Fibroblast of villous mesenchyme (primary cell): ENCODE data around the gene LIMS1. TPM values are rescaled to one million over a fixed set of nuclear protein-coding genes. Genes with fewer than 3 reads are reported as not detected.

ENCODE experiments used
- DNase-seq: peaks from one replicate; pipeline ENCODE4 v3.0.0-alpha.2; 2010; ENCODE audit warnings: low read depth
- H3K4me3 ChIP-seq: 2 replicates; pipeline ENCODE4 v1.5.1; 2011; ENCODE audit warnings: low read depth, mild to moderate bottlenecking, low read length
- total RNA-seq: library from RNA; depleted of rRNA; stranded (reverse); fragments of >200 nt; gene quantifications from 2 replicates; pipeline ENCODE4 v1.2.3, GENCODE V29; 2012
- TF ChIP-seq, protein P1 (sequence below): IDR thresholded peaks from 2 replicates; pipeline ENCODE4 v1.5.1; 2012; ENCODE audit warnings: low read depth, mild to moderate bottlenecking, low read length; ENCODE audit not compliant: insufficient read depth

Gene LIMS1
- total RNA-seq, 1 donor: 152 TPM

DNA sequence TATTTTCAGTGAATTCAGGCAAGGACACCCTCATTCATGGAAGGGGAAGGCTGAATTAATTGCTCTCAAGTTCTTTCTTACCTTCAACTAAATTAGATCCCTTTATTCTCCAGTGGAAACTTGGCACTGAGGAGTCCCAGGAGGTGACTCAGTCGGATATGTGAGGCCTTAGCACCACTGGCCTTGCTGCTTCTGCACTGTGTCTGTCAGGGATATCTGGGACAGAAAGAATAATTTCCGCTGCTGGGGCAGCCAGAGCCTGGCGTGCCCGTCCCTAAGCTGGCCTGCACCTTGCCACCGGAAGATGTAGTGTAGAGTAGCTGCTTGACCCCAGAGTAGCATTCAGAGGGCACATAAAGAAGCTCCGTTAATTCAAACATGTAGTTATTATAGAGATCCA lies 53.4 kb downstream of the LIMS1 start:
- DNase-seq: peak; percentile 78
- TF ChIP-seq, protein P1, sequence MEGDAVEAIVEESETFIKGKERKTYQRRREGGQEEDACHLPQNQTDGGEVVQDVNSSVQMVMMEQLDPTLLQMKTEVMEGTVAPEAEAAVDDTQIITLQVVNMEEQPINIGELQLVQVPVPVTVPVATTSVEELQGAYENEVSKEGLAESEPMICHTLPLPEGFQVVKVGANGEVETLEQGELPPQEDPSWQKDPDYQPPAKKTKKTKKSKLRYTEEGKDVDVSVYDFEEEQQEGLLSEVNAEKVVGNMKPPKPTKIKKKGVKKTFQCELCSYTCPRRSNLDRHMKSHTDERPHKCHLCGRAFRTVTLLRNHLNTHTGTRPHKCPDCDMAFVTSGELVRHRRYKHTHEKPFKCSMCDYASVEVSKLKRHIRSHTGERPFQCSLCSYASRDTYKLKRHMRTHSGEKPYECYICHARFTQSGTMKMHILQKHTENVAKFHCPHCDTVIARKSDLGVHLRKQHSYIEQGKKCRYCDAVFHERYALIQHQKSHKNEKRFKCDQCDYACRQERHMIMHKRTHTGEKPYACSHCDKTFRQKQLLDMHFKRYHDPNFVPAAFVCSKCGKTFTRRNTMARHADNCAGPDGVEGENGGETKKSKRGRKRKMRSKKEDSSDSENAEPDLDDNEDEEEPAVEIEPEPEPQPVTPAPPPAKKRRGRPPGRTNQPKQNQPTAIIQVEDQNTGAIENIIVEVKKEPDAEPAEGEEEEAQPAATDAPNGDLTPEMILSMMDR: no peak
- no peak overlapping the region for H3K4me3 ChIP-seq

DNA sequence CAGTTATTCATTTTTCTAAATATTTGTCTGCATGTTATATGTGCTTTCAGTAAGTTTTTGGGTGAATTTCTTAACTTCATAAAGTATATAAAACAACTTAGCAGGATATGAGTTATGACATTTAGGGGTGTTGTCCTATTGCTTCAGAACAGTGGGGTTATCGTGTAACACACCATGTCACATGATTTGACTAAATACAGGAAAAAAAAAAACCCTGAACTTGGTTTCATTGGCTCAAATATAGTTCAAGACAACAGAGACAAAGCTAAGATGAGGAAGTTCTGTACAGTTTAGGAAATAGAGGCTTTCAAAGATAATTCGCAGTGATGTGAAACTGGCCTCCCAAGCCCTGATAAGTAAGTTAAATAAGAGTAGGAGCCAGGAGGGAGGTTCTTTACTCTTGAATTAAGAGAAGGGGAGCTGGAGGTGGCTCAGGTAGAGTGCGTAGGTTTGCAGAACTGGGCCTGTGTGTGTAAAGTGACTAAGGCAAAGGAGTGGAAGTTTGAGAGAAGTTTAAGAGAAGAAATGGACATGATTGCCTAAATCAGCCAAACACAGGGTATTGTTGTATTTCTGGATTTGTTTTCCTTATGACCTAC lies 53.9 kb downstream of the LIMS1 start:
- H3K4me3 ChIP-seq: no peak overlapping the region
- TF ChIP-seq, protein P1: no peak
- peak; percentile 58 for DNase-seq

DNA sequence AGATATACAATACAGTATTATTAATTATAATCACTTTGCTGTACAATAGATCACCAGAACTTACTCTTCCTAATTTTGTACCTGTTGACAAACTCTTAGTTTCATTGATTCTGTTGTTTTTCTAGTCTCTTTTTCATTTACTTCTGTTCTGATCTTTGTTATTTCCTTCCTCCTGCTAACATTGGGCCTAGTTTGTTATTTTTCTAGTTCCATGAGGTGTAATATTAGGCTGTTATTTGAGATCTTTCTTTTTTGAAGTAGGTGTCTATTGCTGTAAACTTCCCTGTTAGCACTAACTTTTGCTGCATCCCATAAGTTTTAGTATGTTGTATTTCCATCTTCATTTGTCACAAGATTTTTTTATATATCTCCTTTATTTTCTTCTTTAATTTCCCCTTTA lies 55.1 kb downstream of the LIMS1 start:
- TF ChIP-seq, protein P1: no peak
- no peak overlapping the region for H3K4me3 ChIP-seq

DNA sequence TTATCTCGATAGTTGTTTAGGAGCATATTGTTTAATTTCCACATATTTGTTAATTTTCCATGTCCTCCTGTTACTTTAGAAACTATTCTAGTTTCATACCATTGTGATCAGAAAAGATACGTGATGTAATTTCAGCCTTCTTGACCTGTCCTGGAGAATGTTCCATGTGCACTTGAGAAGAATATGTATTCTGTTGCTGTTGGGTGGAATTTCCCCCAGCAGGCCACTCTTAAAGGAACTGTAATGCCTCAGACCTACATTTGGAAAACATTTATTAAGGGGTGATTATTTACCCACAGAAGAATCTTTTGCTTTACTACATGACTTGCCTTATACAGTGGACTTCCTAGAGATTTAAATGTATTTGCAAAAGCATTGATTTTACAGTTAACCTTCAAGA lies 55.5 kb downstream of the LIMS1 start:
- TF ChIP-seq, protein P1: no peak

More for the DNA sequence above, 55.1 kb downstream of the LIMS1 start:
- no peak for DNase-seq

DNA sequence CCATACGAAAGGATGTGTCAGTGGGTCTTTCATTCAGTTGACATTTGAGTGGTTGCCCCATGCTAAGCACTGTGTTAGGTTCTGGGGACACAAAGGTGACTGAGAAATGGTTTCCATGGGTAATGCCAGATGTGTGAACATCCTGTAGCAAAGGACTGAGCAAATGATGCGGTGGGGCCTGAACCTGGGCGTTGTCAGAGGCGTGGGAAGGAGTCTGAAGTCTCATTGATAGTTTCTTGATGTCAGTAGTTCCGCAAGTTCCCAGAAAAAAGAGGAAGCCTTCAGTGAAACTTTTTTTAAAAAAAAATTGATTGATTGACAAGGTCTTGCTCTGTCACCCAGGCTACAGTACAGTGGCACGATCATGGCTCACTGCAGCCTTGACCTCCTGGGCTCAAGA lies 56.9 kb downstream of the LIMS1 start:
- TF ChIP-seq, protein P1: no peak
- no peak for DNase-seq
- no peak overlapping the region for H3K4me3 ChIP-seq

More for the DNA sequence above, 55.5 kb downstream of the LIMS1 start:
- DNase-seq: no peak
- H3K4me3 ChIP-seq: no peak overlapping the region

DNA sequence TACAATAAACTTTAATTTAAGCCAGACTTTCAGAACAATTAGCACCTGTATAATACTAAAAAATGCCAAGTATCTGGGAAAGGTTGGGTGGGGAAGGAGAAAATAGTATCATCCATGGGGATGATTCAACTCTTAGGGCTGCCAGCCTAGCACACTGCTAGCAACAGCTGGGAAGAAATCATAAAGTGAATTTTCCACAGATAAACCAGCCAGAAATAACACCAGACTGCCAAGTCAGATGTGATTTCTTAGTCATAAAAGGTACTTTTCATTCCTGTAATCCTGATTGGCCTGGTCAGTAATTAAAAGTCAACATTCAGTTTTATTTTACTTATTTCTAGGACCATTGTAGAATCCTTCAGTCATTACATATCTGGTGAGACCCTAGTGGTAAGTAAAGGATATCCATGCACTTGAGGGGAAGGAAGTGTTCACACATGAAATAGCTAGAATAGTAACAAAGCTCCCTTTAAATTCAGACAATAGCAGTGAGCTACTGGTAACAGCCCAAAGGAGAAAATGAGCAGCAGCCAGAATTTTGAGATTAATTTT lies 59.4 kb downstream of the LIMS1 start:
- H3K4me3 ChIP-seq: no peak overlapping the region
- TF ChIP-seq, protein P1: peak; percentile 21
- DNase-seq: peak; percentile 69
